Caco-2 (cell line): ENCODE results near the gene PARP9. TPM values are rescaled to one million over a fixed set of nuclear protein-coding genes. Genes with fewer than 3 reads are reported as not detected.

Experiments
- BruUV-seq: library from RNA; stranded (reverse); fragments of 400-500 nt; replicated peaks from 2 replicates; lab custom pipeline; 2021; lab: Mats Ljungman, UMichigan
- CTCF ChIA-PET: fragments of 300-600 bp; sonication (Branson Sonifier 250); formaldehyde crosslinking; loops from one replicate; lab custom pipeline; 2022; ENCODE audit warnings: antibody characterized with exemption; lab: Charles Lee
- POLR2A ChIA-PET: fragments of 300-600 bp; sonication (Branson Sonifier 250); formaldehyde crosslinking; loops from one replicate; lab custom pipeline; 2022; ENCODE audit warnings: antibody characterized with exemption; lab: Charles Lee
- DNase-seq, 2 experiments: peaks; one replicate each; pipeline versions ENCODE4 v3.0.0 to v3.0.0-alpha.2; 2020 to 2022
- H3K27me3 ChIP-seq: replicated peaks from 2 replicates; pipeline ENCODE4 v1.6.0; 2011; ENCODE audit warnings: low read length; ENCODE audit not compliant: control insufficient read depth, insufficient read depth
- H3K36me3 ChIP-seq: 2 replicates; pipeline ENCODE4 v1.5.1; 2011; ENCODE audit warnings: low read length; ENCODE audit not compliant: control insufficient read depth, insufficient read depth
- H3K4me1 ChIP-seq: fragments of 250-450 bp; sonication (Bioruptor Pico); 2 replicates; pipeline ENCODE4 v1.5.1; 2020; ENCODE audit warnings: mild to moderate bottlenecking
- H3K4me3 ChIP-seq: 2 replicates; pipeline ENCODE4 v1.5.1; 2011; ENCODE audit warnings: low read depth, mild to moderate bottlenecking, control low read depth, low read length
- H3K9me3 ChIP-seq: fragments of 250-450 bp; sonication (Bioruptor Pico); 2 replicates; pipeline ENCODE4 v1.5.1; 2020; ENCODE audit warnings: mild to moderate bottlenecking, moderate library complexity
- H3K27ac Mint-ChIP-seq: one replicate; pipeline ENCODE4 v1.8.0; 2022; ENCODE audit warnings: mixed read lengths; ENCODE audit not compliant: unreplicated experiment
- H3K27me3 Mint-ChIP-seq: one replicate; pipeline ENCODE4 v1.8.0; 2022; ENCODE audit warnings: mixed read lengths; ENCODE audit not compliant: insufficient read depth, unreplicated experiment
- H3K36me3 Mint-ChIP-seq: one replicate; pipeline ENCODE4 v1.8.0; 2022; ENCODE audit warnings: mild to moderate bottlenecking, mixed read lengths; ENCODE audit not compliant: insufficient read depth, unreplicated experiment
- H3K4me1 Mint-ChIP-seq: one replicate; pipeline ENCODE4 v1.8.0; 2022; ENCODE audit warnings: low read depth, mixed read lengths; ENCODE audit not compliant: unreplicated experiment
- H3K4me3 Mint-ChIP-seq: one replicate; pipeline ENCODE4 v1.8.0; 2022; ENCODE audit warnings: mild to moderate bottlenecking, moderate library complexity, mixed read lengths; ENCODE audit not compliant: unreplicated experiment
- H3K9me3 Mint-ChIP-seq: one replicate; pipeline ENCODE4 v1.8.0; 2022; ENCODE audit warnings: mixed read lengths; ENCODE audit not compliant: unreplicated experiment
- intact Hi-C: fragments of 100-400 bp; cut with micrococcal nuclease; formaldehyde crosslinking; loops from one replicate; pipeline ENCODE4 v1.10.0; 2022; ENCODE audit not compliant: unreplicated experiment
- total RNA-seq: library from RNA; stranded (reverse); gene quantifications from 2 replicates; pipeline ENCODE4 v1.2.3, GENCODE V29; 2022
- TF ChIP-seq, protein P1 (sequence below), 2 experiments: fragments of 200-600 bp in 1 of 2; IDR thresholded peaks; 1 replicate in 1 of 2; 2 replicates in 1 of 2; pipeline versions ENCODE4 v1.5.1 to v1.8.0; 2011 to 2022; ENCODE audit warnings: antibody characterized with exemption in 1 of 2, control low read depth in 1 of 2, inconsistent platforms in 1 of 2, low read depth in 1 of 2, low read length in 1 of 2, mild to moderate bottlenecking in 1 of 2, moderate library complexity in 1 of 2; ENCODE audit not compliant: insufficient read depth in 1 of 2, severe bottlenecking in 1 of 2, unreplicated experiment in 1 of 2

PARP9 gene
- total RNA-seq, 1 experiment from 2014 or later: 15.8 TPM

DNA sequence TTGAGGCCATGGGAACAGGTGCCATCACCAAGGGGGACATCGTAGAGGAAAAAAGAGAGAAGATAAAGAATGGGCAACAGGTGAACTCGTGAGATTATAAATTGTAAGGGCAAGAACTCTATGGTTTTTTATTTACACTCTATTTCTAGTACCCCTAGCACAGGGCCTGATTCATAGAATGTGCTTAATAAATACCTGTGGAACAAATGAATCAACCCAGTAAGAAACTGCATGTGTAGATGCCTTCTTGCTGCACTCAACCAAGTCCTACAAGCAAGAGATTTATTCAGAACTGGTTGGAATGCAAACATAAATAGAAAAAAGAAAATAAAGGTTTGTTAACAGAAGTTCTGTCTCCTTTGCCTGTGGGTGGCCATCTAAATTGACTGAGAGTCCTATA is 30.6 kb downstream of the PARP9 start:
- H3K27me3 Mint-ChIP-seq: no peaks in the 10 kb centered on the region
- BruUV-seq: no TSS peak

DNA sequence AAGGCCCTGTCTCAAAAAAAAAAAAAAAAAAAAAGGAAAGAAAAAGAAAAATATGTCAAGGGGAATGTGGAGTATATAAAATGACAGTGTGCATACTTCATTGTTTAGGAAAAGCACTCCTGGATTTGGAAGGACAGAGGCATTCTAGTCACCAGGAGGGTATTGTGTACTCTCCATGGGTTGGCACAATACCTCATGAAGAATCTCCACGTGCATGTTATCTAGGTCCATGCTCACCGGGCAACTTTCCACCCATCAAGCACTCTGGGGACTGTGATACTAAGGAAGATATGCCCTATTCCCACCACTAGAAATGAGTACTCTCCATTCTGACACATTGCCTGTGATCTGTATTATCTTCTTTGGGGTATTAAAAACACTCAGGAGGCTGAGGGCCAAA is 33.9 kb downstream of the PARP9 start:
- Mint-ChIP-seq H3K9me3 (no peaks in the 10 kb centered on the region), H3K36me3 (peaks cover 14% of the 10 kb centered on the region), H3K4me3 (no peak overlapping the region), H3K4me1 (no peaks in the 10 kb centered on the region), H3K27me3 (no peaks in the 10 kb centered on the region), H3K27ac (no peak overlapping the region)
- BruUV-seq: no TSS peak
- ChIA-PET POLR2A (no interaction called here), CTCF (no interaction called here)
- Histone ChIP-seq H3K36me3 (no peaks in the 10 kb centered on the region; the same call in 1 of the 2 replicates), H3K27me3 (no peaks in the 10 kb centered on the region), H3K4me3 (no peak overlapping the region), H3K9me3 (no peaks in the 10 kb centered on the region), H3K4me1 (no peaks in the 10 kb centered on the region; the same call in 1 of the 2 replicates)
- TF ChIP-seq, protein P1, sequence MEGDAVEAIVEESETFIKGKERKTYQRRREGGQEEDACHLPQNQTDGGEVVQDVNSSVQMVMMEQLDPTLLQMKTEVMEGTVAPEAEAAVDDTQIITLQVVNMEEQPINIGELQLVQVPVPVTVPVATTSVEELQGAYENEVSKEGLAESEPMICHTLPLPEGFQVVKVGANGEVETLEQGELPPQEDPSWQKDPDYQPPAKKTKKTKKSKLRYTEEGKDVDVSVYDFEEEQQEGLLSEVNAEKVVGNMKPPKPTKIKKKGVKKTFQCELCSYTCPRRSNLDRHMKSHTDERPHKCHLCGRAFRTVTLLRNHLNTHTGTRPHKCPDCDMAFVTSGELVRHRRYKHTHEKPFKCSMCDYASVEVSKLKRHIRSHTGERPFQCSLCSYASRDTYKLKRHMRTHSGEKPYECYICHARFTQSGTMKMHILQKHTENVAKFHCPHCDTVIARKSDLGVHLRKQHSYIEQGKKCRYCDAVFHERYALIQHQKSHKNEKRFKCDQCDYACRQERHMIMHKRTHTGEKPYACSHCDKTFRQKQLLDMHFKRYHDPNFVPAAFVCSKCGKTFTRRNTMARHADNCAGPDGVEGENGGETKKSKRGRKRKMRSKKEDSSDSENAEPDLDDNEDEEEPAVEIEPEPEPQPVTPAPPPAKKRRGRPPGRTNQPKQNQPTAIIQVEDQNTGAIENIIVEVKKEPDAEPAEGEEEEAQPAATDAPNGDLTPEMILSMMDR (IDR thresholded peaks at IDR 0.05; ENCODE audit: insufficient read depth in 1 of 2, low read depth in 1 of 2, low read length in 1 of 2, severe bottlenecking in 1 of 2, unreplicated experiment in 1 of 2): no peak
- intact Hi-C loops: no loop called here
- no peak for DNase-seq

More for the DNA sequence above, 30.6 kb downstream of the PARP9 start:
- Mint-ChIP-seq H3K4me3 (no peak overlapping the region), H3K27ac (no peak overlapping the region), H3K9me3 (no peaks in the 10 kb centered on the region), H3K36me3 (peaks cover 14% of the 10 kb centered on the region), H3K4me1 (no peaks in the 10 kb centered on the region)
- no peak overlapping the region for H3K4me3 ChIP-seq
- no peak for DNase-seq
- no peaks in the 10 kb centered on the region for H3K27me3 ChIP-seq
- H3K9me3 ChIP-seq: no peaks in the 10 kb centered on the region
- POLR2A ChIA-PET: no interaction called here
- CTCF ChIA-PET: no interaction called here
- TF ChIP-seq, protein P1 (IDR thresholded peaks at IDR 0.05; ENCODE audit: insufficient read depth in 1 of 2, low read depth in 1 of 2, low read length in 1 of 2, severe bottlenecking in 1 of 2, unreplicated experiment in 1 of 2): no peak
- no peaks in the 10 kb centered on the region; the same call in 1 of the 2 replicates for H3K4me1 ChIP-seq
- intact Hi-C loops: no loop called here
- no peaks in the 10 kb centered on the region; the same call in 1 of the 2 replicates for H3K36me3 ChIP-seq

DNA sequence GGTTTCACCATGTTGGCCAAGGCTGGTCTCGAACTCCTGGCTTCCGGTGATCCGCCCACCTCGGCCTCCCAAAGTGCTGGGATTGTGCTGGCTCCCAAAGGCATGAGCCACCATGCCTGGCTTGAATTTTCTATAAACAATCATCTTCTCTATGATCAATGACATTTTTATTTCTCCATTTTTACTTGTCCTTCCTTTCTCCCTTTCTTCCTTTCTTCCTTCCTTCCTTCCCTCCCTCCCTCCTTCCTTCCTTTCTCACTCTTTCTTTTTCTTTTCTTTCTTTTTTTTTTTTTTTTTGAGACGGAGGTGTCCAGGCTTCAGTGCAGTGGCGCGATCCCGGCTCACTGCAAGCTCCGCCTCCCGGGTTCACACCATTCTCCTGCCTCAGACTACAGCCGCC is 40.8 kb downstream of the PARP9 start:
- CTCF ChIA-PET: no interaction called here
- Mint-ChIP-seq H3K4me3 (no peak overlapping the region), H3K27me3 (no peaks in the 10 kb centered on the region), H3K9me3 (no peaks in the 10 kb centered on the region), H3K36me3 (no peaks in the 10 kb centered on the region), H3K4me1 (no peaks in the 10 kb centered on the region), H3K27ac (no peak overlapping the region)
- DNase-seq: no peak
- no TSS peak for BruUV-seq
- Histone ChIP-seq H3K4me3 (no peak overlapping the region), H3K36me3 (no peaks in the 10 kb centered on the region), H3K27me3 (no peaks in the 10 kb centered on the region), H3K4me1 (no peaks in the 10 kb centered on the region), H3K9me3 (no peaks in the 10 kb centered on the region)
- POLR2A ChIA-PET: no interaction called here
- TF ChIP-seq, protein P1 (IDR thresholded peaks at IDR 0.05; ENCODE audit: insufficient read depth in 1 of 2, low read depth in 1 of 2, low read length in 1 of 2, severe bottlenecking in 1 of 2, unreplicated experiment in 1 of 2): no peak
- intact Hi-C loops: no loop called here
